ENCODE data around the gene THNSL1. TPM values are rescaled to one million over a fixed set of nuclear protein-coding genes. Genes with fewer than 3 reads are reported as not detected.

Gene THNSL1
- total RNA-seq, 2 donors from 2014 or later: 1.1 to 2.1 TPM

DNA sequence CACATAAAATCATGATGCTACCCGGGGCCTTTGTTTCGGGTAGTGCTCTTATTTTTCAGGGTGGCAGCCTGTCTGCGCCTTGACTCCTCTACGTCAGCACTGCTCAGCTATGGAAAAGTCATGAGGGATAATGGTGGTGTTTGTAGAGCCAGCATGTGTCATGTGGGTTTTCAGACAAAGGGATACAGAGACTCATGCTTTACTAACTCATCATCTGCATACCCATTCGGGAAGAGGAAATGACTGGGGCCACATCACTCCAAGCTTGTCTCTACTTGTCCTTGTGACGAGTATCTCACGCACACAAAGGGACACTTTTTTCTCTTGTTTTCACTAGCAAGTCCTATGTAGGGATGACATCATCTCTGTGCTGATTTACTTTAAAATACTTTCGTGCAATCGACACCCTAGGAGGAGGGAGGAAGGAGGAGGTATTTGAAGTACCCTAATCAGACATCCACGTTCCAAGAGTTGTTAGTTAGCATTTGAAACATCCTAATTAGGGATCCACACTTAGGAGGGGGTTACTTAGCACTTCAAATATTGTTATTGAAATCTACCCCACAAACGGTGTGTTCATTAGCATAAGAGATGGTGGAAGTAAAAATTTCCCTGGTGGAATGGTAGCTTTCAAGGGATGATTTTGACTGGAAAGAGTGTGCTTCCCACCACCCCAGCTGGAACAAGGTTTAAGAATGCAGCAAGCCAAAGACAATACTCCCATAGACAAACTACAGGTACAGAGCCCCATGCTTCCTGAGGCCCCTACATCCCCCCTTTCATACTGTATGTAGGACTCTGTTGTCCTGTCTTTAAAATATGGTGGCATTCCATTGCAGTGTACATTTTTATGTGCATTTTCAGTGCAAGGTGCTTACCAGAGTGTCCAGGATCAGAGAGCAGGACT is 52.0 kb downstream of the THNSL1 start:
- no peaks in the 10 kb centered on the region for H3K36me3 ChIP-seq
- no peak overlapping the region for H3K4me3 ChIP-seq
- TF ChIP-seq, protein P1, sequence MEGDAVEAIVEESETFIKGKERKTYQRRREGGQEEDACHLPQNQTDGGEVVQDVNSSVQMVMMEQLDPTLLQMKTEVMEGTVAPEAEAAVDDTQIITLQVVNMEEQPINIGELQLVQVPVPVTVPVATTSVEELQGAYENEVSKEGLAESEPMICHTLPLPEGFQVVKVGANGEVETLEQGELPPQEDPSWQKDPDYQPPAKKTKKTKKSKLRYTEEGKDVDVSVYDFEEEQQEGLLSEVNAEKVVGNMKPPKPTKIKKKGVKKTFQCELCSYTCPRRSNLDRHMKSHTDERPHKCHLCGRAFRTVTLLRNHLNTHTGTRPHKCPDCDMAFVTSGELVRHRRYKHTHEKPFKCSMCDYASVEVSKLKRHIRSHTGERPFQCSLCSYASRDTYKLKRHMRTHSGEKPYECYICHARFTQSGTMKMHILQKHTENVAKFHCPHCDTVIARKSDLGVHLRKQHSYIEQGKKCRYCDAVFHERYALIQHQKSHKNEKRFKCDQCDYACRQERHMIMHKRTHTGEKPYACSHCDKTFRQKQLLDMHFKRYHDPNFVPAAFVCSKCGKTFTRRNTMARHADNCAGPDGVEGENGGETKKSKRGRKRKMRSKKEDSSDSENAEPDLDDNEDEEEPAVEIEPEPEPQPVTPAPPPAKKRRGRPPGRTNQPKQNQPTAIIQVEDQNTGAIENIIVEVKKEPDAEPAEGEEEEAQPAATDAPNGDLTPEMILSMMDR (IDR thresholded peaks at IDR 0.05): no peak
- no peaks in the 10 kb centered on the region for H3K9me3 ChIP-seq
- DNase-seq (ENCODE audit: low spot score): no peak
- H3K27ac ChIP-seq: no peak overlapping the region
- H3K4me1 ChIP-seq: no peaks in the 10 kb centered on the region
- no peaks in the 10 kb centered on the region for H3K27me3 ChIP-seq

DNA sequence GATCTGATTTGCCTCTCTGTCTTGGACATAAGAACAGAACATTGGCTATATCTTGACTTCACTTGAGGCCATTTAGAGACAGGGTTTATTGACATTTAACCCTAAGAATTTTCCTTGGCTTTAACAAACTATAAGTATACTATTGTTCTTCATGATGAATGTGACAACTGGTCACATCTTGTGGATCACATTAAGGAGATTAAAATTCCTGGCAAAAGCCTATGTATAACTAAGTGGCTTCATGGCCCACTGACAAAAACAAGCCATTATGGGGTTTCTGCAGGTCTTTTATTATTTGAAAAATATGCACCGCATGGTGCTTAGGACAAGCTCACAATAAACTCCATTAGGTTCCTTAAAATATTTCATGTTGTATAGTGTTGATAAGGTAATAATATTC is 54.8 kb downstream of the THNSL1 start:
- no peaks in the 10 kb centered on the region for H3K36me3 ChIP-seq
- no peak overlapping the region for H3K4me3 ChIP-seq
- TF ChIP-seq, protein P1 (IDR thresholded peaks at IDR 0.05): no peak
- no peaks in the 10 kb centered on the region for H3K27me3 ChIP-seq
- no peak overlapping the region for H3K27ac ChIP-seq
- H3K9me3 ChIP-seq: no peaks in the 10 kb centered on the region
- no peak for DNase-seq (ENCODE audit: low spot score)
- no peaks in the 10 kb centered on the region for H3K4me1 ChIP-seq

DNA sequence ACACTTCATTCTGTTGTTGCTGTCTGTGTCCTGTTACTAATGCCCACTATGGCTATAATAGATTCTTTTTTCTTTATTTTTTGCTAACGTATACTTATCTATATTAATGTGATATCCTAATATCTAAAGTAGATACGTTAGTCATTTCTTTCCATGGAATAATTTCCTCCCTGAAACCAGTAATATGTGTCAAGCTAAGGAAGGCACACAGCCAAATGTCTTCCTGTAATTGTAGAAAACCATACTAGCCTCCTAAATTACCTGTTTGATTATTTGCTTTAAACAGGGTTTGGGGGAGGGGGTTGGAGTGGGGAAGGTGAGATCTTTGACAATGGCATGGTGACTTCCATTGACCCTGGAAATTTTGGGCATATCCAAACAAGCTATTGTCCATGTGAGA is 56.4 kb downstream of the THNSL1 start:
- TF ChIP-seq, protein P1 (IDR thresholded peaks at IDR 0.05): no peak
- no peaks in the 10 kb centered on the region for H3K27me3 ChIP-seq
- DNase-seq (ENCODE audit: low spot score): no peak
- no peak overlapping the region for H3K27ac ChIP-seq
- H3K4me3 ChIP-seq: no peak overlapping the region
- H3K9me3 ChIP-seq: no peaks in the 10 kb centered on the region
- no peaks in the 10 kb centered on the region for H3K36me3 ChIP-seq
- no peaks in the 10 kb centered on the region for H3K4me1 ChIP-seq

DNA sequence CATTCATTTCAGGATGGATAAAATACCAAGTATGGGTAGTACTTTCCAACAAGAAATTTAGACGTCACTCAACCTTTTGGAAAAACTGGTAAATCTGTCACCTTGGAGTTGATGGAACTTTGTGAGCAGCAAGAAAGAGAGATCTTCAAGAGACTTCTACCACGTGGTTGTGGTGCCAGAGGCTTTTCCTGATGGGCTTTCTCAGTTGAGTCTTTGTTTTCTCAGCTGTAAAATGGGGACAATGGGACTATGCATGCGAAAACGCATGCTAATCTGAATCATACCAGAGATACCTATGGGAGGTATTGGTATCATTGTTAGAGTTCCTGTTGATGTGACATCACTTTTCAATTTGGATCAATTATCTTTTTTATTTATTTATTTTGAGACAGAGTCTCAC is 59.4 kb downstream of the THNSL1 start:
- no peak for DNase-seq (ENCODE audit: low spot score)
- no peaks in the 10 kb centered on the region for H3K36me3 ChIP-seq
- H3K9me3 ChIP-seq: no peaks in the 10 kb centered on the region
- H3K27ac ChIP-seq: no peak overlapping the region
- TF ChIP-seq, protein P1 (IDR thresholded peaks at IDR 0.05): no peak
- H3K4me1 ChIP-seq: peaks cover 0 to 2% of the 10 kb centered on the region in 2 donors
- no peak overlapping the region for H3K4me3 ChIP-seq
- H3K27me3 ChIP-seq: no peaks in the 10 kb centered on the region

Other genes with a start within 250 kb of the THNSL1 start
- 1 to 10 TPM; 4.0 to 5.6 TPM for gene PRTFDC1, start 64.0 kb upstream of the THNSL1 start, total RNA-seq
- gene ENKUR, start 454 bp upstream of the THNSL1 start, total RNA-seq: not detected
- not detected for gene GPR158, start 158.4 kb downstream of the THNSL1 start, total RNA-seq

All from right atrium auricular region (tissue), 2 donors.